ENCODE measurements around the gene GARRE1.

- TF ChIP-seq CEBPB (IDR thresholded peaks at IDR 0.05) (no peak), EGR1 (IDR thresholded peaks at IDR 0.05) (no peak), YY1 (IDR thresholded peaks at IDR 0.05; ENCODE audit: low read depth) (no peak)
Observed at GRCh38 chr19:34276614-34277013, 22.3 kb downstream of the GARRE1 start.

Data from Ishikawa (cell line).